HTR-8/SVneo (cell line): ENCODE data around the gene ASB3.
"Not testable (repeated sequence)": the region's sequence is repeated elsewhere in the genome, so short reads cannot be mapped to it uniquely, and the experiment has no call there.

ENCODE experiments used
- DNase-seq: peaks from one replicate; pipeline ENCODE4 v3.0.0; 2011; ENCODE audit warnings: low spot score, mixed read lengths; ENCODE audit not compliant: insufficient read length
- FAIRE-seq: peaks from 2 replicates; lab custom pipeline; 2011; peaks lifted over from hg19 to GRCh38; lab: Jason Lieb, UNC

Gene ASB3, protein sequence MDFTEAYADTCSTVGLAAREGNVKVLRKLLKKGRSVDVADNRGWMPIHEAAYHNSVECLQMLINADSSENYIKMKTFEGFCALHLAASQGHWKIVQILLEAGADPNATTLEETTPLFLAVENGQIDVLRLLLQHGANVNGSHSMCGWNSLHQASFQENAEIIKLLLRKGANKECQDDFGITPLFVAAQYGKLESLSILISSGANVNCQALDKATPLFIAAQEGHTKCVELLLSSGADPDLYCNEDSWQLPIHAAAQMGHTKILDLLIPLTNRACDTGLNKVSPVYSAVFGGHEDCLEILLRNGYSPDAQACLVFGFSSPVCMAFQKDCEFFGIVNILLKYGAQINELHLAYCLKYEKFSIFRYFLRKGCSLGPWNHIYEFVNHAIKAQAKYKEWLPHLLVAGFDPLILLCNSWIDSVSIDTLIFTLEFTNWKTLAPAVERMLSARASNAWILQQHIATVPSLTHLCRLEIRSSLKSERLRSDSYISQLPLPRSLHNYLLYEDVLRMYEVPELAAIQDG

DNA sequence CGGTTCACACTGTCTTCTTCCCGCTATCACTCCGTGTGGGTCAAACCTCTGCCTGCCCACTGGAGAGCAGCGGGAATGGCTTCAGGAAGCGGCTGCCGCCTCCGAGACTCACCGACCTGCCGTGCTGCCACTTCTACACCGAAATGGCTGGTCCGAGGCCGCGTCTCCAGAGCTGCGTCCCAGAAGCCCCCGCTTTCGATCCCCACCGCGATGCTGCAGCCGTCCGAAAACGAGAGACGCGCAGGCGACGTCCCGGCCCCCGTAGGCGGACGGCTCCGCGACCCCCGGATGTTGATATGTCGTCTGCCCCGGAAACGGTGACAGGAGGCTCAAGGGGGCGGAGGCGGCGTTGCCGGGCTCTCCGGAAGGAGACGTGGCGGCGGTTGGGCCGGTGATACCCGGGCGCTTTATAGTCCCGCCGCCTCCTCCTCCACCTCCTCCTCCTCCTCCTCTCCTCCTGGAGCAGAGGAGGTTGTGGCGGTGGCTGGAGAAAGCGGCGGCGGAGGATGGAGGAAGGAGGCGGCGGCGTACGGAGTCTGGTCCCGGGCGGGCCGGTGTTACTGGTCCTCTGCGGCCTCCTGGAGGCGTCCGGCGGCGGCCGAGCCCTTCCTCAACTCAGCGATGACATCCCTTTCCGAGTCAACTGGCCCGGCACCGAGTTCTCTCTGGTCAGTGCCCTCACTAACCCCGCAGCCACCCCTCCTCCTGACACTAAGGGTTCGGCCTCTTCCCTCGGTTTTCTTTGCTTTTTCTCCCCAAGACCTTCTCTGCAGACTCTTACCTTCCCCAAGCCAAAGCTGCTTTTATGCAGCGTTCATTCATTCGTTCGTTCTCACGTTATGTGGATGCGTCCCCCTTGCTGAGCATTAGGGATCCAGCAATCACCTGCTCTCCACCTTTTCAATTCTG, at the start of gene ASB3, which contains the start of gene ERLEC1:
Gene ASB3, minus strand, starts transcription at position 249 of the 909 bp plus-strand sequence. CDS start 21,381 bp downstream, outside the sequence.
Gene ERLEC1, plus strand, starts transcription at position 340 of the 909 bp plus-strand sequence. Its CDS starts 167 bp downstream, at position 507.
- DNase-seq (peak; percentile 91), FAIRE-seq (peak; percentile 88)

DNA sequence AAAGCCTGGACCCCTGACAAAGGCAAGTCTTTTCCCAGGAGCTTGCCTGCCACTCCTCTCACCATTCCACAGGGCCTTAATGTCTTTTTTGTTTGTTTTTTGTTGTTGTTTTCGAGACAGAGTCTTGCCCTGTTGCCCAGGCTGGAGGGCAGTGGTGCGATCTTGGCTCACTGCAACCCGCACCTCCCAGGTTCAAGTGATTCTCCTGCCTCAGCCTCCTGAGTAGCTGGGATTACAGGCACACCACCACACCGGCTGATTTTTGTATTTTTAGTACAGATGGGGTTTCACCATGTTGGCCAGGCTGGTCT, 43.2 kb upstream of the ASB3 start:
- DNase-seq, FAIRE-seq: not testable (repeated sequence)

DNA sequence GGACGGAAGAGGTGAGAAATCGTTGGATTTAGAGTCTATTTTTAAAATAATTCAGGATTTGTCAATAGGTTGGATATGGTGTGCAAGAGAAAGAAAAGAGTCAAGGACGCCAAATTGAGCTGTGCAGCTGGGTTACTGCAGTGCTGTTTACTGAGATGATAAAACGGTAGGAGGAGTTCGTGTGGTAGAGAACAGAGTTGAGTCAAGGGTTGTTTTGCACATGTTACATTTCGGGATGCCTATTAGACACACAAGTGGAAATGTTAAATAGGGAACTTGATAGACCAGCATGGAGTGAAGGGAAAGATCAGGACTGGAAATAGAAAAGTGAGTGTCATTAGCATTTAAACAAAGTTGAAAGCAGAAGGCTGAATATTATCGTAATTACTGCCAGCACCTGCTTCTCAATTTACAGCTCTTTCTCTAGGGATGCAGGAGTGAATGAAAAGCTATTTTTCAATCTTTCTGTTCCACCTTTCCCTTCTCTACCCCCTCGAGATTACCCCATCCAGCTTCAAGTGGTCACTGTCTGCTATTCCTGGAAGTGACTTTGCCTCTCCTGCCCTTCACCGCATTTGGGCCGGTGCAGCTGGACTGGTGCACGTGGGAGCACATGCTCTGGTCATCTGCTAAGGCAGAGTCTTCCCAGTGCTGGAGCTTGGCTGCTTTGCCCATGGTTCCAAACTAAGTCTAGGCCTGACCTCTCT, 42.7 kb upstream of the ASB3 start:
- DNase-seq (no peak), FAIRE-seq (no peak)

DNA sequence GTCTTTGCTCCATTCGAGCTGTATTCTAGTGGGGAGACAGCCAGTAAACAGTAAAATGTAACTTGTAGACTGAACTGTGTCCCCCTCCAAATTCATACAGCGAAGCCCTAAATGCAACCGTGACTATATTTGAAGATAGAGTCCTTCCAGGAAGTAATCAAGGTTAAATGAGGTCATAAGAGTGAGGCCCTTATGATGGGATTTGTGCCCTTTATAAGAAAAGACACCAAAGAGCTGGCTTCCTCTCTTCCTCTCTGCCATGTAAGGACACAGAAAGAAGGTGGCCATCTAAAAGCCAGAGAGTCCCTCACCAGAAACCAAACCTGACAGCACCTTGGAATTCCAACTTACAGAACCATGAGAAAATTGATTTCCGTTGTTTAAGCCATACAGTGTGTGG, 41.6 kb upstream of the ASB3 start:
- FAIRE-seq (no peak), DNase-seq (no peak)

DNA sequence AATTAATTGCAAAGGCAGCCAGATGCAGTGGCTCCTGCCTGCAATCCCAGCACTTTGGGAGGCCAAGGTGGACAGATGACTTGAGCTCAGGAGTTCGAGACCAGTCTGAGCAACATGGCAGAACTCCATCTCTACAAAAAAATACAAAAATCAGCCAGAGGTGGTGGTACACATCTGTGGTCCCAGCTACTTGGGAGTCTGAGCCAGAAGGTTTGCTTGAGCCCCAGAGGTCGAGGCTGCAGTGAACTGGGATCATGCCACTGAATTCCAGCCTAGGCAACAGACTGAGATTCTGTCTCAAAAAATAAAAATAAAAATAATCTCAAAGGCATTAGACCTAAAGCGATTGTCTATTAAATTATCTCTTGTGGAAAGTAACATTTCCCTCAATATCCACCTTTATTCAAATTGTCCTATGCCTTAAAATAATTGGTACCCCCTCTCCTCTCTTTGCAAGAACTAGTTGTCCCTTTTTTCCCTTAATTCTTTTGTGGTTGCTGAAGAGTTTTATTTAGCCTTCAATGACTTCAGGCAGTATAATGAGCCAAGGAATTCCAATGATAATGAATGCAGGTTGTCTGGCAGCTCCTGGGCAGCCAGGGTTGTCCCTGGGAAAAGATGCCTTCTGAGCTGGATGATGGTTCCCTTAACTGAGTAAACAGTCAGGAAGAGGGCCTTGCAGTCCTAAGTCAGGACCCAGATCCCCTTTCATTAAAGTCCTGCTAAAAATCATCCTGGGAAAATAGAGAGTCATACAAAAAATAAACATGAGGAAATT, 40.8 kb upstream of the ASB3 start:
- DNase-seq (no peak), FAIRE-seq (no peak)

DNA sequence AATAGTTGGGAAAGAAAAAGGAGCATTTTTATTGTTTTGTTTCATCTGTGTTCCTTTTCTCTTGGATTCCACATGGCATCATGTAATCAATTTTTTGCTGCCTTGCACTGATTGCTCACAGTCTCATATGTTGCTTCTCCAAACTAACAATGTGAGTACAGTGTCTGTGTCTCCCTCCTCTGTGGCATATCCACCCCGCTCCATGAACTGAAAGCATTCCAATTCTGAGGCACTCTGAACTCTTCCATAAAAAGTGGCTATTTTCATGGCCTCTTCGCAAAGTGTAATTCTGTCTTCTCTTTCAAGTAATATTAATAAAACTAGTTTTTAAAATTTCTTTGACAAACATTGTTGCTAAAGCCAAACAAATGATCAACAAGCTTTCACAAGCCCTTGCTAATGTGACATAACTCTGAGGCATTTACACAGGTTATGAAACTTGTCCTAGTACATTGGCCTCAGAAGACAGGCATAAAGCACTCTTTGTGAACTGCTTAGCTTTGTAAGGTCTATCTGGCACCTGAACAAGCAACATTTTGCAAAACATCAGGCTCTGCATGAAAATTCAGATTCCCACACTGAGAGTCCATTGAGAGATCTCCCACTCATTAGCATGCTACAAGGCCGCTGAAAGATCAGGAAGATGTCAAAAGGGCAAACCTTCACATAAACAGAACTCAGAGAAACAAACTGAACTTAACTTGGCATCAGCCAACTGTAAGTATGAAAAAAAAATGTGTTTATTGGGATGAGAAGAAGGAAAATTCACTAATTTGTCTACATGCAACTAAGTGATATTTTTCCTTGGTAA, 40.0 kb upstream of the ASB3 start:
- DNase-seq (no peak), FAIRE-seq (no peak)

DNA sequence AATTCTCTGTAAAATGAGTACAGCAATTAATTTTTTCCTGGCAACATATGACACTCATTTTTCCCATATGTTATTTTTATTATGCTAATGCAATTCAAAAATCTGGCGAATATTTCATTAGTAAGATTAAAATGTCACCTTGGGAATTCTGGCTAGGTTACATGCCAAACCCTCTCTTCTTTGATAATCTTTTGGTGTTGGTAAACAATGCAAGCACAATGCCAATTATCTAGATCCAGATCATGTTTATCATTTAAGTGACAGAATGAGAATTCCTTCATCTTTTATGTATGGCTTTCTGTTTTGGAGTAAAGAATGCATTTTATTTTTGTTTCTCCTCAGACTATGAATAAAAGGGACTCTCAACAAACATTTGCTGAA, 39.3 kb upstream of the ASB3 start:
- FAIRE-seq (no peak), DNase-seq (no peak)

DNA sequence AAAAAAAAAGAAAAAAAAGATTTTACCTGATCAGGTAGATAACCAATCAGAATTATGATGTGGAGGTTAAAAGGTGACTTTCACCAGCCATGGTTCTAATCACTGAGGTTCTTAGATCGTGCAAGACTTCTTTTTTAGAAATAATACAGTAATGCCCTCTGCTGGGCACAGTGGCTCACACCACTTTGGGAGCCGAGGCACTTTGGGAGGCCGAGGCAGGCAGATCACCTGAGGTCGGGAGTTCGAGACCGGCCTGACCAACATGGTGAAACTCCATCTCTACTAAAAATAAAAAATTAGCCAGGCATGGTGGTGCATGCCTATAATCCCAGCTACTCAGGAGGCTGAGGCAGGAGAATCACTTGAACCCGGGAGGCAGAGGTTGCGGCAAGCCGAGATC, 36.9 kb upstream of the ASB3 start:
- FAIRE-seq, DNase-seq: not testable (repeated sequence)

DNA sequence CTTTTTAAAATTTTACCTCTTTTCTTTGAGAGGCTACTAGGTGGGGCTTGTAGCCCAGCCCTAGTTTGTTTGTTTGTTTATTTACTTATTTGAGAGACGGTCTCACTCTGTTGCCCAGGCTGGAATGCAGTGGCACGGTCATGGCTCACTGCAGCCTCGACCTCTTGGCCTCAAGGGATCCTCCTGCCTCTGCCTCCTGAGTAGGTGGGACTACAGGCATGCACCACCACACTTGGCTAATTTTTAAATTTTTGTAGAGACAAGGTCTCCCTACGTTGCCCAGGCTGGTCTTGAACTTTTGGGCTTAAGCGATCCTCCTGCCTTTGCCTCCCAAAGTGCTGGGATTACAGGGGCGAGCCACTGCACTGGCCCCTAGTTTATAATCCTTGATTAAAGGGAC, 35.1 kb upstream of the ASB3 start:
- DNase-seq (no peak), FAIRE-seq (no peak)

DNA sequence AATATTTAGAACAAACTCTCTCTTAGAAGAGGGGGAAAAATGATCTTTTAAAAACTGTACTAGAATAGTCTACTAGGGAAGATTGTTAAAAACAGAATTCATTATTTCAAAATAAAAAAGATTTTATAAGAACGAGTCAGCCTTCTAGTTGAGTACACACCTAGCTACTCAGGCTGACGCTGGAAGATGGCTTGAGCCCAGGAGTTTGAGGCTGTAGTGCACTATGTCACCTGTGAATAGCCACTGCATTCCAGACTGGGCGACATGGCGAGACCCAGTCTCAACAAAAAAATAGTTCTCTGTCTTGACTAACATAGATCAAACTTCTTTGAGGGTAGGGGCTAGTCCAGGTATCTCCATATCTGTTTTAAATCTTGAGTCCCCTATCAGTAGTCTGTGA, 34.0 kb upstream of the ASB3 start:
- DNase-seq (no peak), FAIRE-seq (no peak)

DNA sequence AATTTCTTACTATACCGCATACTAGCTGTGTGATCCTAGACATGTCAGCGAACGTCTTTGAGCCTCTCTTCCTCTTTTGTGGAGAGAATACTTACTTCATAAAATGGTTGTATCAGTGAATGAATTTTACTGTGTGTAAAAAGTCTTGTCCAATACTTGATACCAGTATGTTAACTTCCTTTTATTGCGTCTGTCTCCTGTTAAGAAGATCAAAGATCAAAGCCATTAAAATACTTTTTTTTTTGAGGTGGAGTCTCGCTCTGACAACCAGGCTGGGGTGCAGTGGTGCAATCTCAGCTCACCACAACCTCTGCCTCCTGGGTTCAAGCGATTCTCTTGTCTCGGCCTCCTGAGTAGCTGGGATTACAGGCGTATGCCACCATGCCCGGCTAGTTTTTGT, 33.3 kb upstream of the ASB3 start:
- DNase-seq (no peak), FAIRE-seq (no peak)

DNA sequence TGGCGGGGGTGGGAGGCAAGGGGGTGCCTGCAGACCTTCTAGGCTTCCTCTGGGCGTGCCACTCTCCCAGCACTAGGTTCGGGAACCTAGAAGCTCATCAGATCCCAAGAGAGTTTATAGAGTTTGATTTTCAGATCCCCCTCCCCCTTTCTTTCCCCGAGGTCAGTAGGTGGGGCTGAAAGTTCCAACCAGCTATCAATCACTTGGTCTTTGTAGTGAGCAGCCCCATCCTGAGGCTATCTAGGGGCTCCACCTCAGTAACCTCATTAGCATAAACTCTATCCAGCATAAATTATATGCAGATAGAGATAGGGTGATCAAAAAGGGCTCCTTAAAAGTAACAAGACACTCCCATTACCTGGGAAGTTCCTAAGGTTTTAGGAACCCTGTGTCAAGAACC, 32.9 kb upstream of the ASB3 start:
- DNase-seq: no peak

DNA sequence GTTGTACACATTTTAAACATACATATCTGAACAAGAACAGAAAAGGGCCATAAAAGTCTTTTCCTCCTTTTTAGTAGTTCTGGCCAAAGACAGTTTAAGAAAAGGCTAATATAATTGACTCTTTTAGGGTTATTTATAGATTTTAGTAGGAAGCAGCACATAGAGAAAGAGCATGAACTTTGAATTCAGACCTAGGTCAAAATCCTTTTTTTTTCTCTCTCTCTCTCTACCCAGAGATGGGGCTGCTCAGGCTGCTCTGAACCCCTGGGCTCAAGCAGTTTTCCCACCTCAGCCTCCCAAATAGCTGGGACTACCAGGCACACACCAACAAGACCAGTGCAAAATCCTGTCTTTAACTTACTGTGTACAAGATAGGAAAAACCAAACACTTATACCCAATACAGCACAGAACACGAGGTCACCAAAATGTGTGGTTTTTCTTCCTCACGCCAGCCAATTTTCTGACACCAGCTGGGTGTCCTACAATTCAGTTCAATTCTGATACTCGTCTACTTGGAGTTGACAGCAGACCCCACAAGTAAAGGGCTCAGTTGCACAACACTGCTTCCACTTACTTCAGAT, 32.2 kb upstream of the ASB3 start:
- no peak for FAIRE-seq
- DNase-seq: no peak

More for the DNA sequence above, 32.9 kb upstream of the ASB3 start:
- no peak for FAIRE-seq

DNA sequence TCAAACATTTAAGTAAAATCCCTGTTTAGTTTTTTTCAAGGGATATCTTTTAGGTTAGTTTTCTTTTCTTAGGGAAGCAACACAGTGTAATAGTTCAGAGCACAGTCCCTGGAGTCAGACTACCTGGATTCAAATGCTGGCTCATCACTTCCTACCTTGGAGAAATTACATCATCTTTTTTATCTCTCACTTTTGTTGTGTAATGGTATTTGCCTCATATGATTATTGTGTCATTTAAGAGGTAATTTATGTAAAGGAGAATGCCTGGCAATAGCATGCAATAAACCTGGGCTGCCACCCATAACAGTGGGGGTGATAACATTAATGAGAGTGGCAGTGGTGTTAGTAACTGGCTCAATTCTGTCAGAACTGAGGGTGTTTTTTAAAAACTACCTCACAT, 26.4 kb upstream of the ASB3 start:
- FAIRE-seq (no peak), DNase-seq (no peak)

DNA sequence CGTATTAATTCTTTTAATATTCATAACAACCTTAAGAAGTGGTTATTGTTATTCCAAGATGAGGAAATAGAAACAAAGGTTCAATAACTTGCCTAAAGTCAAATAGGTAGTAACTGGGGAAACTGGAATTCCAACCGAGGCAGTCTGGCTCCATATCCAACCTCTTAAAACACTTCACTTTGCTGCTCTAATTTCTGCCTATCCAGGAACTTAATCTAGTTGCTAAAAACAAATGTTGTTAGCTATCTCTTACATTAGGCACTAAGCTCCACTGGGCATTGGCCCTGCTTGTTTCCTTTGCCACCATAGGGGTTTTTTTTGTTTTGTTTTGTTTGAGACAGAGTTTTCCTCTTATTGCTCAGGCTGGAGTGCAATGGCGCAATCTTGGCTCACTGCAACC, 24.8 kb upstream of the ASB3 start:
- FAIRE-seq: no peak
- DNase-seq: no peak

DNA sequence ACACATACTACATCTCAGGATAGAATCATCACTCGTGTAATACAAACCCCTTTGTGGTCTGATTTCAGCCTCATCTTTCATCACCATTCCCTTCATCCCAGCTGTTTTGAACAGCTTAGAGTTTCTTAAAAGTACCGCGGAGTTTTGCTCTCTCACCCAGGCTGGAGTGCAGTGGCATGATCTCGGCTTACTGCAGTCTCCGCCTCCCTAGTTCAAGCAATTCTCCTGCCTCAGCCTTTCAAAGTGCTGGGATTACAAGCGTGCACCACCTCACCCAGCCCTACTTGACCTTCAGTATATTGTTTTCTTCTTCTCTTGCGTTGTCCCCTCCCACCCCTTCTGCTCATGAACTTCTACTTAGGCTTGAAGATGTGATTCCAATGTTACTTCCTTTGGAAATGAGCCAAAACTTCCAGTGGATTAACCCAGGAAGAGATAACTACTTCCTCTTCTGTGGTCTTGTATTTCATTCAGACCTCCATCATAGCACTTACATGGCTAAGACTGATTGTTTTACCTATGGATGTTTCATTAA, 15.9 kb upstream of the ASB3 start:
- FAIRE-seq: no peak
- DNase-seq: no peak

DNA sequence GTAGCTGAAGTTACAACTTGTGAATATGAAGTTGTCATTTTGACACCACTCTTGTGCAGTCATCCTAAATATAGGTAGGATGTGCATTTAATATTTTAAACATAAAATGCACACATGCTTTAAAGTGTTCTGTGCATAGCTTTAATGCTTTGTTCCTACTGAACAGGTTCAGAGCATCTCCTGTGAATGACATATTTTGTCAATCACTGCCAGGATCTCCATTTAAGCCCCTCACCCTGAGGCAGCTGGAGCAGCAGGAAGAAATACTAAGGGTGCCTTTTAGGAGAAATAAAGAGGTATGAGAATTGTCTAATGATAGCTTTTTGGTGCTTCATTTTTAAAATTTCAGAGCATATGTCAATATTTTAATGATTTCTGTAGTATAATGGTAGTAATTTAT, 14.8 kb upstream of the ASB3 start:
- no peak for FAIRE-seq
- no peak for DNase-seq

DNA sequence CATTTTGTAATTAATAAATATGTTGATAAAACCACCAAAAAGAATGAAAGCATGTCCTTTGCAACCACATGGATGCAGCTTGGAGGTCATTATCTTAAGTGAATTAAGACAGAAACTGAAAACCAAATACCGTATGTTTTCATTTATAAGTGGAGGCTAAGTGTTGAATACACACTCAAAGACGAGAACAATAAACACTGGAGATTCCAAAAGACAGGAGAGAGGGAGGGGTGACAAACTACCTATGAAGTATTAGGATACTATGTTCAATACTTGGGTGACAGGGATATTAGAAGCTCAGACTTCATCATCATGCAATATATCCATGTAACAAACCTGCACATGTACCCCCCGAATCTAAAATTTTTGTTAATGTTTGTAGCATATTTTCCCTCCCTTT, 7.1 kb upstream of the ASB3 start:
- FAIRE-seq: no peak
- DNase-seq: no peak
